GM21447 (cell line): ENCODE results near the gene ANO1.
"Not testable (repeated sequence)": the region's sequence is repeated elsewhere in the genome, so short reads cannot be mapped to it uniquely, and the experiment has no call there.

Experiments used
- ATAC-seq: cut with Tn5 transposase; IDR thresholded peaks from one replicate; pipeline ENCODE4 v1.9.1; 2021; ENCODE audit not compliant: unreplicated experiment

Gene ANO1

GRCh38 chr11:70078095-70078780, at the start of gene ANO1:
Gene ANO1, plus strand, starts transcription at chr11:70078317. Its CDS starts 290 bp downstream, at chr11:70078607.
- ATAC-seq: no peak

GRCh38 chr11:70029115-70029860, 48.8 kb upstream of the ANO1 start:
- ATAC-seq: no peak

GRCh38 chr11:70029861-70030380, 48.2 kb upstream of the ANO1 start:
- no peak for ATAC-seq

GRCh38 chr11:70030412-70030811, 47.7 kb upstream of the ANO1 start:
- ATAC-seq: no peak

GRCh38 chr11:70031631-70032469, 46.3 kb upstream of the ANO1 start:
- ATAC-seq: no peak

GRCh38 chr11:70032470-70032795, 45.7 kb upstream of the ANO1 start:
- no peak for ATAC-seq

- no peak for ATAC-seq
Measured at GRCh38 chr11:70032943-70033710, 45.0 kb upstream of the ANO1 start.

GRCh38 chr11:70033711-70034070, 44.4 kb upstream of the ANO1 start:
- no peak for ATAC-seq

GRCh38 chr11:70034740-70035365, 43.3 kb upstream of the ANO1 start:
- no peak for ATAC-seq

- not testable (repeated sequence) for ATAC-seq
Measured at GRCh38 chr11:70035665-70036064, 42.5 kb upstream of the ANO1 start.

GRCh38 chr11:70036971-70037882, 40.9 kb upstream of the ANO1 start:
- ATAC-seq: no peak

- no peak for ATAC-seq
Measured at GRCh38 chr11:70038034-70038834, 39.9 kb upstream of the ANO1 start.

- no peak for ATAC-seq
Measured at GRCh38 chr11:70040452-70040851, 37.7 kb upstream of the ANO1 start.

- no peak for ATAC-seq
Measured at GRCh38 chr11:70040869-70041501, 37.1 kb upstream of the ANO1 start.

GRCh38 chr11:70043482-70043881, 34.6 kb upstream of the ANO1 start:
- no peak for ATAC-seq

GRCh38 chr11:70046089-70046488, 32.0 kb upstream of the ANO1 start:
- ATAC-seq: no peak

- ATAC-seq: no peak
Measured at GRCh38 chr11:70048279-70049024, 29.7 kb upstream of the ANO1 start.
